GM19025 (cell line): ENCODE measurements around the gene RNPEPL1.
"Not testable (repeated sequence)": the region's sequence is repeated elsewhere in the genome, so short reads cannot be mapped to it uniquely, and the experiment has no call there.

Experiments used
- ATAC-seq: cut with Tn5 transposase; IDR thresholded peaks from one replicate; pipeline ENCODE4 v1.9.1; 2021; ENCODE audit warnings: mild to moderate bottlenecking, low read depth, moderate library complexity; ENCODE audit not compliant: unreplicated experiment

The RNPEPL1 gene

DNA sequence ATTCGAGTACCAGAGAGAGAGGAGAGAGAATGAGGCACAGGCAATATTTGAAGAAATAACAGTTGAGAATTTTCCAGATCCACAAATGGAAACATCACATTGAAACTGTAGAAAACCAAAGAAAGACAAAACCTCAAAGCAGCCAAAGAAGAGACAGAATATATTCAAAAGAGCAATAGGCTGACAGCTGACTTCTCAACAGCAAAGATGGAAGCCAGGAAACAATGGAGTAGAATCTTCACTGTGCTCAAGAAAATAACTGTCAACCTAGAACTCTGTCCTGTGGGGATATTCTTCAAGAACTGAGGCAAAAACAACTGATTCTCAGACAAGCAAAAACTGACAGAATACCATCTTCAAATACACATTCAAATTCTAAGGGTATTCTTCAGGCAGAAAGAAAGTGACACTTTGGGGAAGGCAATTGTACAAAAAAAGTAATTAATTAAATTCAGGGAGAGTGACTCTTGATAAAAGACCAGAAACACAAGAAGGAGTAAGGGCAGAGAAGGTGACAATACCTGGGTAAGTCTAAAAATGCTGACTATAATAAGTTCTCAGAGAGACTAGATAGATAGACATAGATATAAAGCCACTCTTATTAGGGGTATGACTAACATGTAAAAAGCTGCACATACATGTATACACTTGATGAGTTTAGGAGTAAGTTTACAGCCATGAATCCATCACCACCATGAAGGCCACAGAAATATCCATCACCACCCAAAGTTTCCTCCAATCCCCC lies 36.1 kb upstream of the RNPEPL1 start:
- no peak for ATAC-seq

DNA sequence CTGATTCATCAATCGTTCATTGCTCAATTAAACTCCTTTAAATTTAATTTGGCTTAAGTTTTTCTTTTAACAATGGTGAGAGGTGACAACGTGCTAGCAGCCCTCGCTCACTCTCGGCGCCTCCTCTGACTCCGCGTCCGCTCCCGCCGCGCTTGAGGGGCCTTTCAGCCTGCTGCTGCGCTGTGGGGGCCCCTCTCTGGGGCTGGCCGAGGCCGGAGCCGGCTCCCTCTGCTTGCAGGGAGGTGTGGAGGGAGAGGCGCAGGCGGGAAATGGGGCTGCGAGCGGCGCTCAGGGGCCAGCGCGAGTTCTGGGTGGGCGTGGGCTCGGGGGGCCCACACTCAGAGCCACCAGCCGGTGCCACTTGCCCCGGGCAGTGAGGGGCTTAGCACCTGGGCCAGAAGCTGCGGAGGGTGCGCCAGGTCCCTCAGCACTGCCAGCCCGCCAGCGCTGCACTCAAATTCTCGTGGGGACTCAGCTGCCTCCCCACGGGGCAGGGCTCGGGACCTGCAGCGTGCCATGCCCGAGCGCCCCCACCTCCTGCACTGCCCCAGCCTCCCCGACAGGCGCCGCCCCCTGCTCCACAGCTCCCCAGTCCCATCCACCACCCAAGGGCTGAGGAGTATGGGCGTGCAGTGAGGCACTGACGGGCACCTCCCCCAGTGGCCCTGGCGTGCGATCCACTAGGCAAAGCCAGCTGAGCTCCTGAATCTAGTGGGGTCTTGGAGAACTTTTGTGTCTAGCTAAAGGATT lies 30.1 kb upstream of the RNPEPL1 start:
- no peak for ATAC-seq

DNA sequence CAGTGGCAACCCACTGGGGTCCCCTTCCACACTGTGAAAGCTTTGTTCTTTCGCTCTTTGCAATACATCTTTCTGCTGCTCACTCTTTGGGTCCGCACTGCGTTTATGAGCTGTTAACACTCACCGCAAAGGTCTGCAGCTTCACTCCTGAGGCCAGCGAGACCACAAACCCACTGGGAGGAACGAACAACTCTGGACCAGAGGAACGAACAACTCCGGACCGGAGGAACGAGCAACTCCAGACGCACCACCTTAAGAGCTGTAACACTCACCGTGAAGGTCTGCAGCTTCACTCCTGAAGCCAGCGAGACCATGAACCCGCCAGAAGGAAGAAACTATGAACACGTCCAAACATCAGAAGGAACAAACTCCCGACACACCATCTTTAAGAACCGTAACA lies 29.2 kb upstream of the RNPEPL1 start:
- not testable (repeated sequence) for ATAC-seq

DNA sequence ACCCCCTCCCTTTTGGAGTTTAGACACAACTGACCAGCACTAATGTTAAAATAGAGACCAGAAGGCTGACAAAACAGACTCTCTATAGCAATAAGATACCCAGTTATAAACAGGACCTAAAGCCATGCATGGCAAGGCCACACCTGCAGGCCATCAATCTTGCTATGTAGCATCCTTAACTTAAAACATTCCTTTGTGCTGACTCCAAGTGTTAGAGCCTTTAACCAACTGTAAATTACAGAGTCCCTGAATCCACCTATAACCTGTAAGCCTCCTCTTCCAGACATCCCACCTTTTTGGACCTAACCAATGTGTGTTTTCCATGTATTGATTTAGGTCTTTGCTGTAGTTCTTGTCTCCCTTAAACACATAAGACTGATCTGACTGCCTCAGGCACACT lies 28.4 kb upstream of the RNPEPL1 start:
- no peak for ATAC-seq

DNA sequence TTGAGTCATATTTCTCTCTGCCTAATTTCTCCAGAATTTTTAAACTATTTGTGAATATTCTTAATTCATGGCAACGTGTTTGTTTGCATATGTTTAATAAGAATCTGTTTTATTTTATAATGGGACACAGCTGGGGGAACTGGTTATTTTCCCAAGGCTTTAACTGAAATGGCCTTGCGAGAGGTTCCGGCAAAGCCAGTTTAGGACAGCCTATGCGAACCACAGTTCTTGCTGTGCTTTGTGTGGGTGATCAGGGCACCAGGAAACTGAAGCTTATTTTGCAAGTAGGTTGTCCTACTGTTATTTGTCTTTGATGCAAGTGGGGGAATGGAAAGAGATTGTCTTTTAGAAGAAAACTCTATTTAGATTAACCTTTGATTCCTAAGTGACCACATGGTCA lies 17.0 kb upstream of the RNPEPL1 start:
- no peak for ATAC-seq

DNA sequence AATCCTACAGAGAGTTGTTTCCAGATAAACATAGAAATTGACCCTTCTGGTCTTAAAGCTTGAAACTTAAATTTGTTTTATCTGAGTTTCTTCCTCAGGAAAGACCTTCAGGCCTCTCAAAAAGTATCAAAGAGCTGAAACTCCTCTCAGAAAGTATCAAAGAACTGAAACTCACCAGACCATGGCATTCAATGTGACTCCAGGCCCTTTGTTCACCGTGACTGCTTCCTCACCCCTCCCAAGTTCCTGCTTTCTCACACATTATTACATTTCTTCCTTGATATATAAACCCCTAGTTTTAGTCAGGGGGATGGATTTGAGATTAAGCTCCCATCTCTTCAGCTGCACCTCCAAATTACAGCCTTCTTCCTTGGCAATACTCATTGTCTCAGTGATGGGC lies 16.5 kb upstream of the RNPEPL1 start:
- no peak for ATAC-seq

DNA sequence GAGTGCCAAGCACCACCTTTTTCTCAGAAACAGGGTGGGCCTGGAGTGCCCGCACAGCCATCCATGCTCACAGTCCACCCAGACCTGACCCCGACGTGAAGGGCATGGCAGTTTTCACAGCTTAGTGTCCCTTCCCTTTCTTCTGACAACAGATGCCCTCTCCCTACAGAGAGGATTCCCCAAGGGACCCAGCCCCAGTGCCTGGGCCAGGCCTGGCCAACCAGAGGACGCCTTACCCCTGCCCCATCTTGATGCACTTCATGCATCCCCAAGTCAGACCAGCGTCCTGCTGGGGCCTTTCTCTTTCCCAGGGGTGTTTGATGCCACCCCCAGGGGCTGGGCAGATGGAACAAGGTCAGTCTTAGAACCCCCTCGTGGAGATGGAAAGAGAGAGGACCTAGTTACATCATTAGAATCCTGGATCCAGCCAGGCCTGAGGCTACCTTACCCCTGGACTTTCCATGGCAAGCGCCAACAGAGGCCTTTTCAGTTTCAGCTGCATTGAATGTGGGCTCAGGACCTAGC lies 14.3 kb upstream of the RNPEPL1 start:
- no peak for ATAC-seq

DNA sequence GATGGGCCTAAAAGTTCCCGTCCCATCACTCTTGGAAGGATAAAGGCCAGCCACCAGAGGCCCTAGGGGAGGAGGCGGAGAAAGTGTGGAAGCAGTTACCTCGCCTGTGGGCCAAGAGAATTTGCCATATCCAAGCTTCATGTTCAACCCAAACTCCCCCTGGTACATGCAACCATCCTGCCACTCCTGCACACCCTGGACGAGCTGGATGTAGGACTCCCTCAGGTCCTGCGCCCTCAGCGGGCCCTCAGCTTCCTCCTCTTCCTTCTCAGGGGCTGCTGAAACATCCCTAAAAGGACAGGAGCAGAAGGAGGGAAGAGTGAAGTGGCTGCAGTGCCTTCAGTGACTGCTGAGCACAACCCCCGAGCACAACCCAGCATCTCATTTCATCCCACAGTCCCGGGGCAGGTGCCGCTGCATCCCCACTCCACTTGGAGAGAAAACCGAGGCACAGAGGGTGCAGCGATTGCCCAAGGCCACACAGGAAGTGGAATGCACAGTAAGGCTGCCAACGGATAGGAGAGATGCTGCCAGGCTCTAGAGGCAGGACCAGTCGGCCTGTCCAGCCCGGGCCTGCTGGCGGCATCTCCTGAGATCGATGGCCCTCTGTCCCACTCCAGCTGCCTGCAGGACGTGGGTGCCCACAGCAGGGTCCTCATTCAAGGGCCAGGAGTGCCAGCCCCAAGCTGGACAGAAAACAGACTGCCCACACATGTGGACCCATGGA lies 13.4 kb upstream of the RNPEPL1 start:
- no peak for ATAC-seq

DNA sequence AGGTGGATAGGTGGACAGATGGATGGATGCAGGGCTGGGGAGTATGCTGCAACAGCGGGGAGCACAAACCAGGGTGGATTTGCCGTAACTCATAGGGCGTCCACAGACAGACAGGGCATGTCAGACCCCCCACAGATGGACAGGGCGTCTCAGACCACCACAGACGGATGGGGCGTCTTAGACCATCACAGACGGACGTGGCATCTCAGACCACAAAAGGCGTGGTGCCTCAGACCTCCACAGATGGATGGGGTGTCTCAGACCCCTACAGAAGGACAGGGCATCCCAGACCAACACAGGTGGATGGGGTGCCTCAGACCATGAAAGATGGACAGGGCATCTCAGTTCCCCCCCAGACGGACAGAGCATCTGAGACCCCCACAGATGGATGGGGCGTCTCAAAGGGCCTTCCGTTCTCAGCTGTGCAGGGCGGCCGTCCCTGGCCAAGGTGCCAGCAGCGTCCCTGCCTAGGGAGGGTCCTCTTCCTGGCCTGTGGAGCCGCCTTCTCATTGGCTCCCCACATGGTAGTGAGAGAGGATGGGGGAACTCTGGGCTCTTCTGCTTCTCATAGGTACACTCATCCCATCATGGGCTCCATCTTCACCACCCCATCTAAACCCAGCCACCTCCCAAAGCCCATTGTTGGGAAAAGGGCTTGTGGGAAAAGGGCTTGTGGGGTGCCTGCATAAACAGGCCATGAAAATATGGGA lies 12.6 kb upstream of the RNPEPL1 start:
- ATAC-seq: no peak

DNA sequence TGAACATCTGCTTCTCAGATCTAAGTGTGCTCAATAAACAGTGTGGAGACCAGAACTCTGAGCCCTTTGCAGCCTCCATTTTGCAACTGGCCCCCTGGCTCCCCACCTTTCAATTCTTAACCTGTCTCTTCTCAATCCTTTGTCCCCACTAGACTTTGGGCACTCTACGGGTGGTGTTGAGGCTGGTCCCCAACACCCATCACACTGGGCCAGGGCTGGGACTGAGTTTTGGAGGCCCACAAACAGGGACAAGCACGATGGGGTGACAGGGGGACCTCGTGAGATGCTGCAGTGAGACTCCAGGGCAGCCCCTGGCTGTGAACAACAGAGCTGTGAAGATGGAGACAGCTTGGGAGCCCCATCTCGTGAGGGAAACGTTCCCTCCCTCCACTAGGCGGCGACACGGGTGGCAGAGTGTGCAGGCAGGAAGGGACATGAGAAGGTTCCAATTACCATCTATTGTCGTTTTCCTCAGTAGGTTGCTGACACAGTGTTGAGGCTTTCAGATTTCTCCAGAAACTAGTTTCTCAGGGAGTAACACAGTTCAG lies 11.7 kb upstream of the RNPEPL1 start:
- ATAC-seq: no peak

DNA sequence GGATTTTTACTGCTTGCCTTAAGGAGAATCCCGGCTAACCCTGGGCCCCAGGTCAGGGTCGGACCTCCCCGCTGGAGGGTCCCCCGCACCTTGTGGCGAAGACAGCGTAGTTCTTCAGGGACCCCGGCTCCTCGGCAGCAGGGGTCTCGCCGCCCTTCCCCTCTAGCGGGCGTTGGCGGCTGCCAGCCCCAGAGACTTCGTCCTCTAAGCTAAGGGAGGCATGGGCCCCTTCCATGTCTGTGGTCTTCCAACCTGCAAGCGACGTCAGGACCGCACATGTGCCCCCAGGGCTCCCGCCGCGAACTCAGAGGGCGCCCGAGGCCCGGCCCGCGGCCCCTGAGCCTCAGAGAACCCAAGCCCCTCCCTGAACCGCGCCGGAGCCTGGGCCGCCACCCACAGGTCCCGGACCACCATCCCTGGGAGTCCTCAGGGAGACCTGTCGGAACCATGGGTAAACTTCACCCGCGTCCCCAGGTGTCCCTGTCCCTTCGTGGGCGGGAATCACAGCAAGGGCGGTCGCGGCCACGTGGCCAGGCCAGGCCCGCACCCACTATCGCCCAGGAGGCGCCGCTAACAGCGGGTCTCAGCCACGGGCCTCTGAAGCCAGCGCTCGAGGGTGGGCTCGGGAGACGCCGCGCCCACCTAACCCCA lies 11.1 kb upstream of the RNPEPL1 start:
- no peak for ATAC-seq

DNA sequence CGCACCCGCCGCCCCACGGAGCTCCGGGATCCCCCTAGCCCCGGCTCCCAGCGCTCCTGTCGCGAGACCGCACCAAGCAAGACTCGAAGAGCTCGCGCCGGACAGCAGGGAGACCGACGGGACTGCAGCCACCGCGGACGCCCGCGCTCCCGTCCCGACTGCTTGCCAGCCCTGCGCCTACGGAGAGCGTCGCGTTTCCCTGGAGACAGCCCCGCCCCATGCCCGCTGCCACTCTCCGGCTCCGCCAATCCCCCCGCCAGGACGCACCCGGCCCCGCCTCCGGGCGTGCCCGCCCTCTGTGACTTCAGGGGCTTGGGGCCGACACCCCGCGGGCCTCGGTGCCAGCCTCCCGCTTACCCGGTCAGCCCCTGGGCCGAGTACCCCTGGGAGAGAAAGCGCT lies 10.5 kb upstream of the RNPEPL1 start, which contains the start of gene ANKMY1:
Gene ANKMY1, minus strand, starts transcription at position 181 of the 400 bp plus-strand sequence. CDS start 653 bp downstream, outside the sequence.
- no peak for ATAC-seq

DNA sequence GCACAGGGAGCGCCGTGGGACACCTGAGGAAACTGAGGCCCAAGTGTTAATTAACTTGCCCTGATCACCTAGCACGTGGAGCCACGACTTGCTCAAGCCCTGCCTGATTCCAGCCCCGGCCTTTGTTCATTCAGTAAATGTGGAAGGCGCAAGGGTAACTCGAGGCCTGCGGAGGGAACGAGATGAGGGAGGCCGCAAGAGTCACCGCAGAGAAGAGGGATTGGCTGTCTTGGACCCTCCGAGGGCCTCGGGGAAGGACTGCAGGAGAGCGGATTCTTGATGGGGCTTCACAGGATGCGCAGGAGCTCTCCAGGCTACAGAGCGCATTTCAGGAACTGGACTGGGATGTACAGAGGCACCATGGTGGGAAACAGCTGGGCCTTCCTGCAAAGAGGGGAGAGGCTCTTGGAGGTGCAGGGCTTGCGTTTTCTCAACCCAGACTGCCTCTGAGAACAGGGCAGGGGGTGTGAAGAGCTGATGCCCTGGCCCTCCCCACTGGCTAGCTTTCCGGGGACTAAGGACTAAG lies 10.0 kb upstream of the RNPEPL1 start:
- ATAC-seq: no peak

DNA sequence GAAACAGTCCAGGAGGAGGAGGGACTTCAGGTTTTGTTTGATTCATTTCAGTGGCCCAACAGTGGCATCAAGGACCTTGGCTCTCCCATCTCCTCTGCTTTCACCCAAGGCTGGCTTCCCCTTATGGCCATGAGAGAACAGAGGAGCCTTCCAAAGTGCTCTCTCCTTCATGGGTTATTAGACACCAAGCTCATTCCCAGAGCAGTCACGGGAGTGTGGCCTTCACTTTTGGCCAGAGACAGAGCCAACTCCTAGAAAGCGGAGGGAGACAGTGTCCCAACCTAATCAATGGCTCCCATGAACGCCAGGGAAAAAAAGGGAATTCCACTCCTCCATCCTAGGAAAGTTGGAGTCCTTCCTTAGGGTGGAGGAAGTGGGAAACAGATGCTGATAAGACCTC lies 9.0 kb upstream of the RNPEPL1 start:
- no peak for ATAC-seq

DNA sequence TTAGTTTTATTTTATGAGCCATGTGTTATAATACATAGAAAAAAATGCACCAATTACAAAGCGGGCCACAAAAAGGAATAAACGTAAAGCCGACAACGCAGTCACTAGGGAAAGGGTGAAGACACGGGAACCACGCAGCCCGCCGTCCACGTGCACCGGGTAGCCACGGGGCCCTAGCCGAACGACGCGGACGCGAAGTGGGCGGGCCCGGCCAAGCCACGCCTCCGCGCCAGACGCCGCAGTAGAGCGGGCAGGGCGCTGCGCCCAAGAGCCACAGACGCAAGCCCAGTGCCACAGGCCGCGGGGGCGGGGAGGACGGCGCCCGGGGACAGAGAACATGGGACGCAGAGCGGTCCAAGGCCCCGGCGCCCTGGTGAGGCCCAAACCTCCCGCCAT lies 8.2 kb upstream of the RNPEPL1 start, which contains the start of gene DUSP28:
Gene DUSP28, plus strand, starts transcription at position 274 of the 396 bp plus-strand sequence. CDS start 328 bp downstream, outside the sequence.
- ATAC-seq: peak; percentile 49

DNA sequence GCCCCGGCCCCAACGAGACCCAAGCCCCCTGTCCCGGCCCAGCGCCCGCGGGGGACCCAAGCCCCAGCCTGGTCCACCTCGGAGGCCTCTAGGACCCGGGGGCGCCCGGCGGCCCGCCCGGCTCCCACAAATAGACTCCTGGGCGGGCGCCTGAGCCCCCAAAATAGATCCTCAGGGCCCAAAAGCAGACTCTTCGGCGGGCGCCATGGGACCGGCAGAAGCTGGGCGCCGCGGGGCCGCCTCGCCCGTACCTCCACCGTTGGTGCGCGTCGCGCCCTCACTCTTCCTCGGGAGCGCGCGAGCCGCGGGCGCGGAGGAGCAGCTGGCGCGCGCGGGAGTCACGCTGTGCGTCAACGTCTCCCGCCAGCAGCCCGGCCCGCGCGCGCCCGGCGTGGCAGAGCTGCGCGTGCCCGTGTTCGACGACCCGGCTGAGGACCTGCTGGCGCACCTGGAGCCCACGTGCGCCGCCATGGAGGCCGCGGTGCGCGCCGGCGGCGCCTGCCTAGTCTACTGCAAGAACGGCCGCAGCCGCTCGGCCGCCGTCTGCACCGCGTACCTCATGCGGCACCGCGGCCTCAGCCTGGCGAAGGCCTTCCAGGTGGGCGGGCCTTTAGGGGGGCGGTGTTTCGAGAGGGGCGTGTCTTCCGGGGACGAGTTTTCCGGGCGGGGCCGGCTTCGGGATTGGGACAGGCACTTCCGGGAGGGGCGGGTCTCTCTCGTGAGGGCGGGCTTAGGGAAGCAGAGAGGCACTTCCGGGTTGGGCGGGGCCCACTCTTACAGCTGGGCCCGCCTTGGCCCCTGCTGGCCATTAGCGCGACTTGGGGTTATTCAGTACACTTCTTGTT lies 7.6 kb upstream of the RNPEPL1 start:
- ATAC-seq: peak; percentile 48

DNA sequence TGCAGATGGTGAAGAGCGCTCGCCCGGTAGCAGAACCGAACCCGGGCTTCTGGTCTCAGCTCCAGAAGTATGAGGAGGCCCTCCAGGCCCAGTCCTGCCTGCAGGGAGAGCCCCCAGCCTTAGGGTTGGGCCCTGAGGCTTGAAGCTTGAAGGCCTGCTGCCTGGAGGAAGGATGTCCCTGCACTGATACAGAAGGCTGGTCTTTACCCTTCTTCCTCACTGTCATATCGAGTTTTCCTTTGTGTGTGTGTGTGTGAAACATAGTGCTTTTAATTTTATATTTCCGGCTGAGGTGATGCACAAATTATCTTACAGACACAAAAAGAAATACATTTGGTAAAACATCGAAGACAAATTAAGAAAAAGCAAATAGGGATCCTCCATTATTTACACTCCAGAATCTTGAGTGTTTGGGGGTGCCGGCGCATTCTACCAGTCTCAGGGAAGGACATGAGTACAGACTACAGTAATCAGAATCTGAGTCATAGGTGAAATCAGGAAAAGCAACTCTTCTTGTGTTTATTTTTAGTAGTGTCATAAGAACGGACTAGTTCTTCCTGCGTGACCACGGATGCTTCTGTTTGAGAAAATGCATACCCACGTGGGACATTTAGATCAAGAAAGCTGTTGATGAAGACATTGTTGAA lies 6.8 kb upstream of the RNPEPL1 start:
- no peak for ATAC-seq

DNA sequence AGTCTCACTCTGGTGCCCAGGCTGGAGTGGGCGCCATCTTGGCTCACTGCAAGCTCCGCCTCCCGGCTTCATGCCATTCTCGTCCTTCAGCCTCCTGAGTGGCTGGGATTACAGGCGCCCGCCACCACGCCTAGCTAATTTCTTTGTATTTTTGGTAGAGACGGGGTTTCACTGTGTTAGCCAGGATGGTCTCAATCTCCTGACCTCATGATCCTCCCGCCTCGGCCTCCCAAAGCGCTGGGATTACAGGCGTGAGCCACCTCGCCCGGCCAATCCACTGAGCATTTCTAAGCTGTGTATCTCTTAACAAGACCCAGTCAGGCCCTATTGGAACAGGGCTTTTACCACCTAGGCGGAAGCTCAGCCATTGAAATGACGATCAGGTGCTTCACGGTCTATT lies 5.1 kb upstream of the RNPEPL1 start:
- ATAC-seq: not testable (repeated sequence)
